ENCODE results near the gene TMTC2. TPM values are rescaled to one million over a fixed set of nuclear protein-coding genes. Genes with fewer than 3 reads are reported as not detected.

Gene TMTC2
- total RNA-seq, 1 experiment from 2014 or later: 2.4 TPM

DNA sequence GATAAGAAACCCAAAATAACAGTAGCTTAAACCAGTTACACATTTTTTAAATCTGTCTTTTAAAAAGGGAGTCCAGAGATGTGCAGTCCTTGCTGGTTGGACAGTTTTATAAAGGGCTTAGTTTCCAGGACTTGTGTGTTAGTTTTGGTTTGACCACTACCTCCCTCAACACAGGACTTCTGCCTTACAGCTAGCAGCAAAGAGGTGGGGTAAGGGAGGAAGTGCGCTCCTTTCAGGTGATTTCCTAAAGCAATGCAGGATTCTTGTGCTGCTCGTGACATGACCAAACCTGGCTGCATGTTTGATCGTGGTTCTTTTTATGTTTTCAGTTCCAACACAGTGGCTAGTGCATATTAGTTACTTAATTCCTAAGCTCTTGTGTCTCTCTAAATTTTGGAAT is 266.2 kb downstream of the TMTC2 start:
- DNase-seq (ENCODE audit: low spot score): no peak

DNA sequence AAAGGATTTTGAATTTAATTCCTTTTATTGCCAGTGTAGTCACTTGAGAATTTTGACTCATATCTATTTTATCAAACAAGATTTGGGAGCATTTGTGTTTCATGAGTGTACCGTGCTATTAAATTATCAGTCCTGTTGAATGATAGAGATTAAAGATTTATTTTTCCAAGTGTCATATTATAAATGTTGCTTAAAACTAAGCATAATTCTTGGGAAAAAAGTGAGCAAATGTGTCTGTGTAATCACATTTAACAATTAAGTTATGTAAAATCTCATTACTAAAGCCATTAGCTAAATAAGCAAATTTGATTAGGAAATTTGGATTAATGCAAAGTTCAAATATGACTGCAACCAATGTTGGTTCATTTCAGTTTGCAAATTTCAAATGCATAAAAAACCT is 266.7 kb downstream of the TMTC2 start:
- no peak for DNase-seq (ENCODE audit: low spot score)

DNA sequence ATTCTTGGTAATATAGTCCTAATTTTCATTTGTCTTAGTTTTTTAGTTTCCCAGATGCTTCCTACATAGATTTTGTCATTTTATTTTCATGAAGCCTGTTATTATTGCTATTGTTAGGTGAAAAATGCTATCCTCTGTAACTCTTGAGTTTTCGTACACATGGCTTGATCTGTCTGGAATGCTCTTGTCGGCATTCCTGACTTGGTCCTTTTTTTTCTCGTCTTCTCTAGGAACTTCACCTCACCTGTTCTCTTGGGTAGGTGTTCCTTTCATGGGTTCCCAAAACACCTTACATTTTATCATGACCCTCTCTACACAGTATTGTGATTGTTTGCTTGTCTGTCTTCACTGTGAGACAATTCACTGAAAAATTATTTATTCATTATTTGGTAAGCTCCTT is 267.4 kb downstream of the TMTC2 start:
- no peak for DNase-seq (ENCODE audit: low spot score)

DNA sequence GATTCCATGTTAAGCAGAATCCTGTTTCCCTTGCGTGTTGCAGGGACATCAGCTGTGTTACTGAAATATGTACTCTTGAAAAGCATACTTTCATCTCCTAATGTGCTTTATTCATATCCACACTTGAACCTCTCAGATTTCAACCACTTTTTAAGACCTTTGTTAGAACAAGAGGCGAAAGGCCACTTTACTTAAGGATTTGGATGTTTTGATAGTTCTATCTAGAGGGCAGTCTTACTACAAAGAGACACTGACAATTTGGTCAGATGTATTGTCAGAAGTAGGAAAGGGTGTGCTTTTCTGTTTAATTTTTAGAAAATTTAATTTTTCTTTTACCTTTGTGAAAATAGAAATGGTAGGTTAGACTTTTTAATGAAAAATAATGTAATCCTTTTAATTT is 267.9 kb downstream of the TMTC2 start:
- no peak for DNase-seq (ENCODE audit: low spot score)

DNA sequence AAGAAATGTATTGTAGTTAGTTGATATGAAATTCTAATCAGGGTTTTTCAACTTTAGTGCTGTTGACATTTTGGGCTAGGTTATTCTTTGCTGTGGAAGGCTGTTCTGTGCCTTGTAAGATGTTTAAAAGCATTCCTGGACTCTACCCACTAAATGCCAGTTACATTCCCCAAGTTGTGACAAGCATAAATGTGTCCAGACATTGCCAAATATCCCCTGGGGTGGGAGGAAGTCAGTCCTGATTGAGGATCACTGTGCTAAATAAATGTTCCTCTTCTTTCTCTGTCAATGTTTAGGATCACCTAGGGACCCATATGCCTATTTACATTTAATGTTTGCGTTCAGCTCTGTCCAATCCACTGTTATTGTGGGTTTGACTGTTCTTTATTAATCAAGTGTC is 268.3 kb downstream of the TMTC2 start:
- no peak for DNase-seq (ENCODE audit: low spot score)

DNA sequence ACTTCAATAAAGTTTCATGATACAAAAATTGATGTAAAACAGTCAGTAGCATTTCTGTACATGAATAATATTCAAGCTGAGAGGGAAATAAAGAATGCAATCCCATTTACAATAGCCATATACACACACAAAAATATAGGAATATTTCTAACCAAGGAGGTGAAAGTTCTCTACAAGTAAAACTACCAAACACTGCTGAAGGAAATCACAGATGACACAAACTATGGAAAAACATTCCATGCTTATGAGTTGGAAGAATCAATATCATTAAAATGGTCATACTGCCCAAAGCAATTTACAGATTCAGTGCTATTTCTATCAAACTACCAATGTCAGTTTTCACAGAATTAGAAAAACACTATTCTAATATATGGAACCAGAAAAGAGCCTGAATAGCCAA is 272.3 kb downstream of the TMTC2 start:
- DNase-seq (ENCODE audit: low spot score): no peak

DNA sequence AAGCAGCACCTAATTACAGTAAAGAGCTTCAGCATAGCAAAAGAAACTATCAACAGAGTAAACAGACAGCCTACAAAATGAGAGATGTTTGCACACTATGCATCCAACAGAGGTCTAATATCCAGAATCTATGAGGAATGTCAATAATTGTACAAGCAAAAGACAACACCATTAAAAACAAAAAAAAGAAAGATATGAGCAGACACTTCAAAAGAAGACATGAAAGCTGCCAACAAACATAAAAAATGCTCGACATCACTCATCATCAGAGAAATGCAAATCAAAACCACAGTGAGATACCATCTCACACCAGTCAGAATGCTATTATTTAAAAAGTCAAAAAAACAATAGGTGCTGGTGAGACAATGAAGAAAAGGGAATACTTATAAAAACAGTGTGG is 273.1 kb downstream of the TMTC2 start:
- DNase-seq (ENCODE audit: low spot score): no peak

DNA sequence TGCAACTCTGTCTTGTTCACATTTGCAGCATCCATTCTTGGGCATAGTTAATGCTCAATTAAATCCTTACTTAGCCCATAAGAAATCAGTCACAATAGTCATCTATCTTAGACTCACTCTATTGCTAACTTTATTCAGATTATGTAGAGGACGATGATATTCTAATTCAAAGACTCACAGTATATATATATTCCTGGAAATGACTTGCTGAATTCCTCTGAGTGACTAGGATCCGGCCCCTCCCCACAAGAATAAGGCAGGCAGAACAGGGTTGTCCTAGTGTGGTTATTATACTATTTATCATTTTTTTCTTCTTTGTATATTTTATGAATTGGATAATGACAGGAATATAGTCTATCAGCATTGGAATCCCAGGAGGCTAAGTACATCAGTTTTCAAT is 275.1 kb downstream of the TMTC2 start:
- DNase-seq (ENCODE audit: low spot score): no peak

DNA sequence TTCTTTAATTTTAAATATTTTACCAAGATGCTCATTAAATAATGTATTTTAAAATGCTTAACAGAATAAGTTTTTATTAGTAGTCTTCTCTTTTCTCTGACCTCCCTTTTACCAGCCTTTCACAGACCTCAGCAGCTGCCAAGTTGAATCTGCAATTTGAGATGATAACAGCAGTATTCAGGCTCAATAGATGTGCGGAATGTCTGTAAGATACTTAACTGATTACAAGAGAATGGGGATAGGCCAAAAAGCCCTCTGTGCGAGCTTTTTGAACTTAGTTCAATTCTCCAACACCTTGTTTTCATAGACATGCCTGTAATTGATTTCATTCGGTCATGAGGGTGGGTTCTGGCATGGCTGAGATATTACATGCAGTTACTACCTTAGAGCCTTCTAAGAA is 277.2 kb downstream of the TMTC2 start:
- DNase-seq (ENCODE audit: low spot score): no peak

DNA sequence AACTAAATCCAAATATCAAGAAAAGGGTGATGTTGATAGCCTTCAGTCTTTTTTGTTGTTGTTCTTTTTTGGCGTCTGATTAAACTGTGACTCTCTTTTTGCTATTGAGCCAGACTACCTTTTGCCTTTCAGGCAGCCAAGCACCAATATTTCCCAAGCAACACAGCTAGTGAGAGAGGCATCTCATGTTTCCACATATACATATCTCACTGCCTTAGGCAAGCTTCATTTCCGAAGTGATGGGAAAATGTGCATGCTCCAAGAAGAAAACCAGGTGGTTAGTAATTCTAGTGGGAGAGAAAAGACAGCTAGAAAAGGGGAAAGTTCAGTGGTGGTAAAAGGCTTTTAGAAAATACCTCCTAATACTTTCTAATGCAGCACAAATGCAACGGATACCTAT is 277.7 kb downstream of the TMTC2 start:
- DNase-seq (ENCODE audit: low spot score): no peak

DNA sequence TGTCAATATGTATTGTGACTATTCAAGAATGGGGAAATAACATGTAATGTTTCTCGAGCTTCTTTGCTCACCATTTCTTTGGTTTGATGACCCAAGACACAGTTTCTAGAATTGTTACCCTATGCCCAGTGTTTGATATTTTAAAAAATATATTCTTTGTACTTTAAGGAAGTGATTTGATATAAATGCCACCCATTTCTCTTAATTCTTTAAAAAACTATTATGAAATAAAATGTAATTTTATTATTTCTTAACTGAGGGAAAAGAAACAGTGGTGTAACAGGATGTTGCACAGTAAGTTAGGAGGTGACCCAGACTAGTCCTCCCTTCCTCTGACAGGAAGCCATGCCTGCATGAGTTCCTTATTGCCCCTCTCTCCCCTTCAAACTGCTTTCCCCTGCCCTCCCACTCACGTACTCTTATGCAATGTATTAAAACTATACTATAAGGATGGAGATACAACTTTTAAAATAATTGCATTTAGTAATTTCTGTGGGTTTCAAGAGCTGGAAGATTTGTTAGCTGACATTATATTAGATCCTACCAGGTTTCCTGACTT is 279.4 kb downstream of the TMTC2 start:
- DNase-seq (ENCODE audit: low spot score): no peak

DNA sequence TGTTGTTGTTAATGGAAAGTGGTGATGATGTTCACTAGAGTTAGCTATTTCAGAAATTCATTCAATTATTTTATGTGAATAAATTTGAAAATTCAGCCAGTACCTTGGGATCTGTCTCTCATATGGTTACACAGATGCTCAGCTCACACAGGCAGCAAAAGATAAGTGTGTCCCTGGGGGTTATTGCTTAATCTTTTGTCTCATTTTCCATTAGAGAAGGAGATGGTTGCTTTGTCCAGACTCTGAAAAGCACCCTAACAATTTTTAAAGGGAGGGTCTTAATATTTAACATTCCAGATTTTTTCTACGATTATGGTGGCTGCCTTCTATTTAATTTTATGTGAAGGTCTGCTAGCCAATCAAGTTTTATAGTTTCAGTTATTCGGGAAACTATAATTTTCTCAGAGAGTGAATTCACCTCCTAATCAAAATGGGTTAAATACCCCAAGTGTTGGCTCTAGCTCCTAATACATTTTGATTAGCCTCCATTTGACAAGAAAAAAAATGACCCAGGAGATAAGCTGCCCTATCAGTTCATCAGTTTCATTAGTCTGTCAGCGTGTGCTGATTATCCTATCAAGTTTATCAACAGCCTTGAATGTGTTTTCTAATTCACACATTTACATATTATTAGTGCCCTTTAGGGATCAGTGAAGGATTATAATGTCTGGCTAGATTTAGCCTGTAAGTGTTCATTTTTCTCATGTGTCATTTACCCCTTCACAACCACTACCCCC is 282.1 kb downstream of the TMTC2 start:
- DNase-seq (ENCODE audit: low spot score): no peak

DNA sequence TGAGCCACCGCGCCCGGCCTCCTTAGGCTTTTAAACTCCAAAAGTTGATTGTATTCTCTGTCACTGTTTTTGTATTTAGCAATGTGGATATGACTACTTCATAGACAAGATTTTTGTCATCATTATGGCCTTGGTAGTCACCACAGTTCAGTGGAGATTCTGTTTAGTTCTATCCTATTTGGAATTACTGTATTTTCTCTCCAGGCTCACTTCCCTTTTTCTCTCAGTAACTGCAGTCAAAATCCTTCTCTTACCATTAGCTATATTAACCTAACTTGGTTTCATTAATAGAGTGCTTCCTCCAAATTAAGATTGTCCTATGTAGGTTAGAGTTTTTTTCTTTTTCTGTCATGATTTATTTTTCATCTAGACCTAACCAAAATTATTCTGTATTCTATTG is 283.9 kb downstream of the TMTC2 start:
- DNase-seq (ENCODE audit: low spot score): no peak

DNA sequence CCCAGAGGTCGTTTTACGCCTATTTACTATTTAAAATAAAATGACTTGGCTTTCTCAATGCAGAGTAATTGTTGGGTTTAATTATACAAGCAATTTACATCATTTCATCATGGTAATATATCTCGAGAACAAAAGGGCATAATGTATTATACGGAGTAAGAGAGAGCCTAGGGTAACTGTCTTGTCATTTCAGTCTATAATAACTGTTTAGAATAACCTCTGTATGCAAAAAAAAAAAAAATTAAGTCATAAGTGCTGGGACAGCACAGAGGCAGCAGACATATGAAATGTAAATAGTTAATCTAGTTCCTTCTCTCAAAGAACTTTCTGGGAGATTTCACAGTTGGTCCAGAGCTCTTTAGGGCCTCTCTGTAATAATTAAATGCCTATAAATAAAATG is 284.9 kb downstream of the TMTC2 start:
- no peak for DNase-seq (ENCODE audit: low spot score)

DNA sequence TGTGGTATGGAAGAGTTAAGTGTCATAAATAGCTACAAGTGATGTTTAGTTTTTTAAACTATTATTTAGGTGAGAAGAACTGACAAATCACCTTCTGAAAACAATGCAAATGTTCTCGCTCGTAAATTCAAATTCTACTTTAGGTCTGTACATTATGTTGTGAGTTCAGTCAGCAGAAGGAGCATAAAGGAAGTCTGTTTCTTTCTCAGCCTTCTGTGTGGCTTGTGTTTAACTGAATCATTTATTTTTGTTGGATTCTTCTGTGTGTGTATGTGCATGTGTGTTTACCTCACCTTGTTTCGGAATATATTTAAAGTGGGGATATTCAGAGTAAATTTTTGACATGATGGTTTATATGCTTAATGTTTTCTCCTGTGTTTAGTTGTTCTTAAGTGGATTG is 285.9 kb downstream of the TMTC2 start:
- no peak for DNase-seq (ENCODE audit: low spot score)

DNA sequence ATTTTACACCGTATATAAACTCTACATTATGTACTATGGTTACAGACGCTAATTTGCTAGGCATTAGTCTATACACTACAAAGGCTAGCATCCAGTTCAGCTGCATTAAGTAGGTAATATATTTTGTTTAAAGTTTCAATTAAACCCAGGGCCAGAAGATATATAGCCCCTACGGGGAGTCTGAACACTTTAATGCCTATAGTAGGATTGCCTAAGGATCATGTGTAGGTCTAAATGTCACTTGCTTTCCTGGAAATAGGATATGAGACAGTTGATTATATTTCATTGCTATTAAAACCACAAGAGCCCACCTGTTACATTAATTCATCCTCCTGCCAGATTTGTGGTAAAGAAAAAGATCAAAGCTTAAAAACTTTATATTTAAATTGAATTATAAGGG is 286.9 kb downstream of the TMTC2 start:
- DNase-seq (ENCODE audit: low spot score): no peak

DNA sequence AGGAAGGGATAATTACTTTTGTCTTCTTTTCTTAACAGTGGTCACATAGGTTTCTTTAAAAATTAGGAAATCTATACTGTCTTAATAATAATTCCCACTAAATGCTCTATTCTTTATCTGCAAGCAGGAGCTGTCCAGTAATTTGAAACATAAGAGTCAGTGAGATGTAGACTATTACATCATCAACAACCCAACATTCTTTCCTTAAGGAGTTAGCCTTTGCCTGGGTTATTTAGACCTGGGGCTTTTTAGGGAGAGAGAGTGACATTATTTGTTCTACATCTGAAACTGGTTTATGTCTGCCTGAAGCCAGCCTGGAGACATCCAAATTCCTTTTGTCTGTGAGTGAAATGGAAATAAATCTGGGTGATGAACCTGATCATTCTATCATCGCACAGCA is 294.4 kb downstream of the TMTC2 start:
- no peak for DNase-seq (ENCODE audit: low spot score)

DNA sequence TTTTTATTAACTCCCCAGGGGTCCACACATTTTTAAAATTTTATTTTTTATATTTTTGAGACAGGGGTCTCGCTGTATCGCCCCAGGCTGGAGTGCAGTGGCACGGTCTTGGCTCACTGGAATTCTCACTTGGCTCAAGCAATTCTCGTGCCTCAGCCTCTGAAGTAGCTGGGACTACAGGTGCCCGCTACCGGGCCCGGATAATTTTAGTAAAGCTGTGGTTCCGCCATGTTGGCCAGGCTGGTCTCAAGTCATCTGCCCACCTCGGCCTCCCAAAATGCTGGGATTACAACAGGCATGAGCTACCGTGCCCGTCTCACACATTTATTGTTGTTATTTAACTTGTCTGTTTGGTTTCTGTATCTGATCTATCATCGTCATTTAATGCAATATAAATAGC is 307.4 kb downstream of the TMTC2 start:
- no peak for DNase-seq (ENCODE audit: low spot score)

DNA sequence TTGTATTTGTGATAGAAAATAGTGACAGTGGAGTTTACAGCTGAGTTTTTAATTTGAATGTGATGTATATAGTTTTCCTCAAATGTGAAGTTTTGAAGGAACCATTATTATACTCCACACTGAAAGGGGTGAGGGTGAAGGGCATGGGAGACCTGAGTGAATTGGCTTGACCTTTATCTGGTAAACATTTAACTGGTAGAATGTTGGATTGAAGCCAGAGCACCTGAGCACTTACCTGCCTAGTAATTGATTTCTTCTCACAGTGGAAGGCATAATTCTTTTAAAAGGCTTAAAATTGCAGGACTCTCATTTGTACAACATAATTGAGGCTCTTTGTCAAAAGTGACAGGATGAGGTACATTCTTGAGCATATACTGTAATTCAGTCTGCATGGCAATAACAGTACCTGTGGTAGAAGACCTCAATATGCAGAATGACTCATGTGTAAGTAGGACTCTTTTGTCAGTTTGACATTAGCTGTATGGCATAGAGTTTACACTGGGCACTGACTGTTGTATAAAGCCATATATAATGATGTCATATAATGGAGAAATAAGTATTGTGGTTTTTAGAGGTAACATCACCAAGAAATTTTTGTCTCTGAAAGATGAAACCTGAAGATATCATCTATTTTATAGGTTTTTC is 309.6 kb downstream of the TMTC2 start:
- no peak for DNase-seq (ENCODE audit: low spot score)

DNA sequence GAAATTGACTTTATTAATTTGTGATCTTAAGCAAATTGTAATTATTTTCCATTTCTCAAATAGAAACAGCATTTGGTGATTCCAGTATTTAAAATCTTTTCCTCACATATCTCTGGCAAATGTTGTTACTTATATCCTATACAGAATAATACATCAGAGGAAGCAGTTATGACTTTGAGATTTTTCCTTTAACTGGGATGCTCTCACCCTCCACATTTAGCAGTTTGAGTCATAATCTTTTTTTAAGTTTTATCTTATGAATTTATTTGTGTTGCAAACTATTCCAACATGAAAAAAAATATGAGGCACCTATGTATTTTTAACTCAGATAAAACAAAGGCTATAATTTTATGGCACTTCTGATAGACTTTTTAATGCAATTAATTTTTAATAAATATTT is 311.8 kb downstream of the TMTC2 start:
- no peak for DNase-seq (ENCODE audit: low spot score)

DNA sequence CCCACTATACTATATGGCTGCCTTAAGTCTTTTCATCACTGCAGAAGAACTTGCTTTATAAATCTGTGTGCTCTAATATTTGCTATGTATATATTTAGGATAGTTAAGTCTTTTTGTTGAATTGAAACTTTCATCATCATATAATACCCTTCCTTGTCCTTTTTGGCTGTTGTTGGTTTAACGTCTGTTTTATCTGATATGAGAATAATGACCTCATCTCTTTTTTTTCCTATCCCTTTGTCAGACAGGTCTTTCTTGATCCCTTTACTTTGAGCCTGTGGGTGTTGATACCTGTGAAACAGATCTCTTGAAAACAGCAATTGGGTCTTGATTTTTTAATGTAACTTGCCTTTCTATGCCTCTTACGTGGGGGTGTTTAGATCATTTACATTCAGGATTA is 316.3 kb downstream of the TMTC2 start:
- DNase-seq (ENCODE audit: low spot score): no peak

DNA sequence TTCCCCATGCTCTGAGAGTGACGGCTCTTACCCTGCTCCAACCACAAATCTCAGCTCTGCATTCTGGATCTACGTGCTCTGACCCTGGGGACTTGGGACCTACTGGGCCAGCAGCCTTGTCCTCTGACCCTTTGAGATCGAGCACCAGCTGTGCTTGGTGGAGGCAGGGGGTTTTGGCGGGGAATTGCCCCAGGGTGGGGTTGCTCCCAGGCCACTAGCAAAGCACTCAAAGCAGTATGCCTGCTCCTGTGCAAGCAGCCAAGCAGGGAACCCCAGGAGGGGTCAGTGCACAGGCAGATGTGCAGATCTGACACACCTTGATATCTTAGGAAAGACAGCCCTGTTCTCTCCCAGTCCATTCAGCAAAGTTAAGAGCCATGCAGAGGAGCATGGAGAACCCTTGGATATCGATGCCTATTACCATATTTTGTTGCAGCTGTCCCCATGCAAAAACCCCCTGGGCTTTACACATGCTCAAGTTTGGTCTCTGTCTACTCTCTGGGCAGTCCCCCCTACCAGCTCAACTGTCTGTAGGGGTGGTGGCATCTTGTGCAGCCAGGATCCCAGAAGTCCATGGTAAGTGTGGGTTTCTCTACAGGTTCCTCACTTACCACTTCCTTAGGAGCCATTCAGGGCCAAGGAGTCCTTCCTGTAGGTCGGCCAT is 319.0 kb downstream of the TMTC2 start:
- no peak for DNase-seq (ENCODE audit: low spot score)

DNA sequence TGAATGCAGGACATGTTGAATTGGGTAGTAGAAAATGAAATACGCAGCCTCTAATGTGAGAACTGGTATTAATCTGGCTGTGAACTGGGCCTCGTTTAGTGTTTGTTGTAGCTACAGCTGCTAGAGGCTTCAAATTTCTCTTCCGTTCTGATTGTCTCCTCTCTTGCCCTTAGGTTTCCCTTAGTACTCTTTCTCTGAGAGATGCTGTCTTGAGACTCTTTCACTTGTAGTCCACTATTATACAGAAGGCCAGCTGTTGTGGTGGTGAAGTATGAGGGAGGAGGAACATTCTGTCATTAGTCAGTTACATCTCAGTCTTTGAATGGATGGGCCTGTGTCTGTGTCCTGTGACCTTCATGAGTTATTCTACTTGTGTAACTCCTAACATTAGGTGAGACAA is 322.0 kb downstream of the TMTC2 start:
- no peak for DNase-seq (ENCODE audit: low spot score)

Measured in A172 (cell line).